NB4 (cell line): Measurements from ENCODE around the gene MARK3.
A peak's percentile ranks its signal among the peaks of the same experiment; 100 is the strongest.

Experiments used
- DNase-seq: peaks from one replicate; pipeline ENCODE4 v3.0.0; 2010; ENCODE audit warnings: low read depth
- H3K4me3 ChIP-seq: one replicate; pipeline ENCODE4 v1.5.1; 2011; ENCODE audit warnings: mild to moderate bottlenecking, low read depth, low read length, moderate library complexity
- MYC ChIP-seq: IDR thresholded peaks from 2 replicates; pipeline ENCODE4 v1.6.1; 2011; ENCODE audit warnings: low read depth, low read length
- POLR2A ChIP-seq: IDR thresholded peaks from 2 replicates; pipeline ENCODE4 v1.6.1; 2011; ENCODE audit warnings: mild to moderate bottlenecking; ENCODE audit not compliant: insufficient read length; ENCODE audit errors: extremely low read depth
- TF ChIP-seq, protein P1 (sequence below): IDR thresholded peaks from one replicate; pipeline ENCODE4 v1.5.1; 2012; ENCODE audit warnings: low read depth, low read length
- TF ChIP-seq, protein P2 (sequence below): IDR thresholded peaks from 2 replicates; pipeline ENCODE4 v1.6.1; 2011; ENCODE audit warnings: low read depth, low read length

The MARK3 gene

DNA sequence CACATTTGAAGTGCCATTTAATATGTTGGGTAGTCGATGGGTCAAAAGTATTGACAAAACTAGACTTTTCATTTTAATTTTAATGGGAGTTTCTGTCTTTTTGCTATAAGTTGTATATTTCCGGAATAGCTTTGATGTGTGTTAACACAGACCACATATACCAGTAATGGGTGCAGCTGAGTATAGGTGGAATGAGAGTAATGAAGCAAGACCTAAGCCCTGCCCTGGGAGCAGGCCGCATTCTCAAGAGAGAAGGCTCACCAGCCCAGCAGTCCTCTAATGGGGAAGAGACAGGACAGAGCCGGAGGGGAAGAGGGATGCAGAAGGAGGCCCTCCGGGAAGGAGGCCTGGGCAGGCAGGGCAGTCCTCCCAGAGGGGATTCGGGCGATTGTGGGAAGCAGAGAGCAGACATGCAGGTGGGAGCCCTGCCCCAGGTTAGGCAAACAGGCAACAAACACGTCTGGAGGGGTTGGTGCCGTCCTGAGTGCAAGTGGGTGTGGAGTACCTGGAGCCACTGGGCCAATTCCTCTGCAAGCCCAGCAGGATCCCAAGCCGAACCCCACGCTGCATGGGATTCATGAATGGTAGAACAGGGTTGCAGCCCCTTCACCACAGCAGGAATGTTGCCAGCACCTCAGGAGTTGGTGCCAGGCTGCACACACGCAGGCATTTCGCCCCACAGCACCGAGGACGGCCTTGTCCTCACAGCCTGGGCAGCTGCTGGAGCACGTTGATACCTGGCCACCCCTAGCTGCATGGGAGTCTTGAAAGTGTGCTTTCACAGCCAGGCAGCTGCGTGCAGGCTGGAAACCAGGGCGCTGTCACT lies 129.6 kb downstream of the MARK3 start:
- TF ChIP-seq, protein P1, sequence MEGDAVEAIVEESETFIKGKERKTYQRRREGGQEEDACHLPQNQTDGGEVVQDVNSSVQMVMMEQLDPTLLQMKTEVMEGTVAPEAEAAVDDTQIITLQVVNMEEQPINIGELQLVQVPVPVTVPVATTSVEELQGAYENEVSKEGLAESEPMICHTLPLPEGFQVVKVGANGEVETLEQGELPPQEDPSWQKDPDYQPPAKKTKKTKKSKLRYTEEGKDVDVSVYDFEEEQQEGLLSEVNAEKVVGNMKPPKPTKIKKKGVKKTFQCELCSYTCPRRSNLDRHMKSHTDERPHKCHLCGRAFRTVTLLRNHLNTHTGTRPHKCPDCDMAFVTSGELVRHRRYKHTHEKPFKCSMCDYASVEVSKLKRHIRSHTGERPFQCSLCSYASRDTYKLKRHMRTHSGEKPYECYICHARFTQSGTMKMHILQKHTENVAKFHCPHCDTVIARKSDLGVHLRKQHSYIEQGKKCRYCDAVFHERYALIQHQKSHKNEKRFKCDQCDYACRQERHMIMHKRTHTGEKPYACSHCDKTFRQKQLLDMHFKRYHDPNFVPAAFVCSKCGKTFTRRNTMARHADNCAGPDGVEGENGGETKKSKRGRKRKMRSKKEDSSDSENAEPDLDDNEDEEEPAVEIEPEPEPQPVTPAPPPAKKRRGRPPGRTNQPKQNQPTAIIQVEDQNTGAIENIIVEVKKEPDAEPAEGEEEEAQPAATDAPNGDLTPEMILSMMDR, result no peak
- TF ChIP-seq POLR2A, result no peak
- no peak for DNase-seq
- H3K4me3 ChIP-seq, result no peak overlapping the region

DNA sequence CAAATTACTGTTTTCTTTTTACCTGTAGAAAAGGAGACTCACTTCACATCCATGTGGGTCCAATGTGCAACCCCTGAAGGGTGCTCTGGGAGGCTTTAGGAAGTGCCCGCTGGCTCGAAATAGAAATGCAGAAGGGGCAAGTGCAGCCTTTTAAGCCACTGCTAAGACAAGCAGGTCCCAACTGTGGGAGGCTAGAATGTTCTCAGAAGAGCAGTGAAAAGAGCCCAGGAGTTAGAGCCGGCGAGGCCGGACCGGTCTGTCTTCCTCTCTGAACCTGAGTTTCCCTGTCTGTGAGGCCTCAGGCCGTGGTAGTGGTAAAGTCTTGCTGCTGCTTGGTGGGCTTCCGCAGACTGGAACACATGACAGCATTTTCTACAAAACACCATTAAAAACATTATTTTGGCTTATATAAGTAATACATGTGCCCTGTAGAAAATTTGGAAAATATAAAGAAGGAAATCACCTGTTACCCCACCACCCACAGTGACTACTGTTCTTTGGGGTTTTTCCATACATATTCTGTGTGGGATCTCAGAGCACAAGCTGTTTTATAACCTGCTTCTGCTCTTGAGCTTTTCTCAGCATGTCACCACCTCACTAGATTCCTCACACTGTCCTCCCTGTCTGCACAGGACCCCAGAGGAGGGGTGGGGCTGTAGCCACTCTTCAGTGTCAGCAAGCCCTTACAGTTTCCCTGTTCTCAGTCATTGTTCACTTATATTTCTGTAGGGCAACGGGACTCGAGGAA lies 131.4 kb downstream of the MARK3 start:
- no peak overlapping the region for H3K4me3 ChIP-seq
- TF ChIP-seq, protein P2, sequence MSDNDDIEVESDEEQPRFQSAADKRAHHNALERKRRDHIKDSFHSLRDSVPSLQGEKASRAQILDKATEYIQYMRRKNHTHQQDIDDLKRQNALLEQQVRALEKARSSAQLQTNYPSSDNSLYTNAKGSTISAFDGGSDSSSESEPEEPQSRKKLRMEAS, result no peak
- TF ChIP-seq MYC (no peak), POLR2A (no peak)
- TF ChIP-seq, protein P1, result no peak
- no peak for DNase-seq

DNA sequence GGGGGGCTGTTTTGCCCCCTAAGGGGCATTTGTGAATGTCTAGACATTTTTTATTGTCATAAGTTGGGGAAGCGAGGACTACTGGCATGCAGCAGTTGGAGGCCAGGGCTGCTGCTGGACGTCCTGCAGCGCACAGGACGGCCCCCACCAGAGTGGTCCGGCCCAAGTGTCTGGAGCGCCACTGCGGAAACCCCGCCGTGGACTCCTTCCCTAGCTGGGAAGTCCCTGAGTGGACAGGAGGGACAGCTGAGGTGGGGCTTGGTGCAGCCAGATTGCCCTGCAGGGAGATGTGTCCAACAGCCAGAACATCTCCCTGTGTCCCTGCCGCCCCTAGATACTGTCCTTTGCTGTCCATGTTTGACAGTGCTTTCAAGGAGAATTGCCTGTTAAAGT lies 132.0 kb downstream of the MARK3 start:
- TF ChIP-seq POLR2A, result no peak
- TF ChIP-seq, protein P2, result no peak
- no peak for DNase-seq
- H3K4me3 ChIP-seq, result no peak overlapping the region

DNA sequence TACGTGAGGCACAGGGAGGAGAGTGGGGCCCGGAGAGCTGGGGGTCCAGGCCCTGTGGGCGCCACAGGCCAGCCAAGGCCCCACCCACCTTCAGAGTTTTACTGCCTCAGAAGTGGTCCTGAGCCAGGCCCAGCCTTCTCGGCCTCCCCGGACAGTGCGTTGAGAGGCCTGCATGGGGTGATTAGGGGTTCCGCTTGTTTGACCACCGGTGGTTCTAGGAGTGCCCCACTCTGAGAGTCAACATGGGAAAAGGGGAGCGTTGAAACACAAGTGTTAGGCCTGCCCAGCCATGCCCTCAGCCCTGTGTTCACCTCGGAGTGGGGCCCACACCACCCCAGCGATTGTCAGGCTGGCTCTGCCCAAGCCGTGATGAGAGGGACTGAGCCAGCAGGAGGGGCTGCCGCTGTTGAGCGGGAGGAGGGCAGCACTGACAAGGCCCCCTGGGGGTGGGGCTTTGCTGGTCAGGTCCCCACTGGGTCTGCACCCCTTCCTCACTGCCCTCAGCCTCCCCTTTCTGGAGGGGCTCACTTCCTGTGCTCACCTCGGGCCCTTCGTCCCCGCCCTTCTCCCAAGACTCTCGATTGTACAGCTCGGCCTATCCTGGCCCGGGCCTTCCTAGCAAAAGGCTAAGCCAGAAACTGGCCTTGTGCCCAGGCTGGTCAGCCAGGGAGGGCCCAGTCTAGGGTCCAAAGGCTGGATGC lies 132.7 kb downstream of the MARK3 start:
- DNase-seq, result peak; percentile 6
- TF ChIP-seq, protein P2, result no peak
- TF ChIP-seq MYC (no peak), POLR2A (no peak)
- TF ChIP-seq, protein P1, result no peak
- H3K4me3 ChIP-seq, result no peak overlapping the region

DNA sequence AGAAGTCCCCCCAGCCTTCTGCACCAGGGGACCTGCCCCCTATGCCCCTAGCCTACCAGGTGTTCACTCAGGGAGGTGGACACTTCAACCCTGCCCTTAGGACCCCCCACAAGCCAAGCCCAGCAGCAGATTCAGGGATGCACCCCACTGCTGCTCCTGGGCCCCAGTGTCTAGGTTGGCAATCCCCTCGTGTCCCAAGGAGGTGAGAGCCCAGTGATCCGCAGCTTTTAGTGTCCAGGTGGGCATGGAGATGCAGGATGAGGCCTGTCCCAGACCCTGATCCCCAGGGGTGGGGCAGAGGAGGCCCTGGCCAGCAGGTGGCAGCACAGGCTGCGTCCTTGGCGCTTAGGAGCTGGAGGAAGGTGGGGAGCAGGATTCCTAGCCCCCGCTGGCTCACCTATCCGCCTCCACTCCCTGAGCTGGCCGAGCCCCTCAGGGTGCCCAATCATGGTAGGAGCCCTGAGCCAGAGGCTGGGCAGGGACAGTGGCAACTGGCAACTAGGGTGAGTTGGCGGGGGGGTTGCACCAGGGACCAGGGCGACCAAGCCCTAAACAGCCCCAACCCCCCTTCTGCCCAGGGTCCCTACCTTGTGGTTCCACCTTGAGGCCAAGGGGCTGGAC lies 133.3 kb downstream of the MARK3 start:
- peak; percentile 61 for DNase-seq
- TF ChIP-seq MYC, result no peak
- TF ChIP-seq, protein P1, result peak; percentile 92
- TF ChIP-seq, protein P2, result no peak
- H3K4me3 ChIP-seq, result no peak overlapping the region
